Esophagus muscularis mucosa (tissue), 4 donors: ENCODE data around the gene DNMBP. TPM values are rescaled to one million over a fixed set of nuclear protein-coding genes. Genes with fewer than 3 reads are reported as not detected.

ENCODE experiments used
- DNase-seq: peaks from one replicate; pipeline ENCODE4 v3.0.0-alpha.2; 2017; ENCODE audit errors: extremely low spot score
- H3K27ac ChIP-seq, 4 donors: fragments of 200-600 bp; sonication (generic); replicated peaks in 1 of 4; 1 replicate in 3 of 4; 2 replicates in 1 of 4; pipeline ENCODE4 v1.5.1; 2016 to 2019; ENCODE audit warnings: mild to moderate bottlenecking in 1 of 4
- H3K27me3 ChIP-seq, 4 donors: fragments of 200-600 bp; sonication (generic); one replicate each; pipeline versions ENCODE4 v1.5.1 to v1.6.0; 2016 to 2019
- H3K36me3 ChIP-seq, 4 donors: fragments of 200-600 bp; sonication (generic); one replicate each; pipeline ENCODE4 v1.5.1; 2016 to 2019
- H3K4me1 ChIP-seq, 4 donors: fragments of 200-600 bp; sonication (generic); one replicate each; pipeline ENCODE4 v1.5.1; 2016 to 2019
- H3K4me3 ChIP-seq, 4 donors: fragments of 200-600 bp; sonication (generic); 1 replicate in 2 of 4; 2 replicates in 2 of 4; pipeline ENCODE4 v1.5.1; 2016 to 2019; ENCODE audit warnings: mild to moderate bottlenecking in 4 of 4, moderate library complexity in 1 of 4
- H3K9me3 ChIP-seq, 4 donors: fragments of 200-600 bp; sonication (generic); 1 replicate in 3 of 4; 2 replicates in 1 of 4; pipeline ENCODE4 v1.5.1; 2016 to 2019
- EP300 ChIP-seq: sonication (generic); formaldehyde crosslinking; IDR thresholded peaks from one replicate; pipeline ENCODE4 v1.6.1; 2017; ENCODE audit warnings: antibody characterized with exemption
- POLR2A ChIP-seq: fragments of 450-650 bp; IDR thresholded peaks from one replicate; pipeline ENCODE4 v1.6.1; 2017; ENCODE audit warnings: antibody characterized with exemption, moderate library complexity, mild to moderate bottlenecking, low read depth
- POLR2AphosphoS5 ChIP-seq, 2 donors: sonication (generic); formaldehyde crosslinking; IDR thresholded peaks; one replicate each; pipeline ENCODE4 v1.6.1; 2017; ENCODE audit warnings: antibody characterized with exemption in 2 of 2
- WGBS: methylation state at CpG from one replicate; pipeline ENCODE4 v1.1.5; 2018; 5-methylcytosine and 5-hydroxymethylcytosine counted together
- intact Hi-C: fragments of 100-400 bp; cut with DNase I; formaldehyde crosslinking; loops from one replicate; pipeline ENCODE4 v1.15.1; 2023
- total RNA-seq, 4 donors: library from RNA; depleted of rRNA; stranded (reverse); fragments of >200 nt; gene quantifications; one replicate each; pipeline versions ENCODE4 v1.1.0 to v1.2.1, GENCODE V29; 2016
- TF ChIP-seq, protein P1 (sequence below), 3 experiments: fragments of 200-600 bp in 2 of 3; fragments of 450-650 bp in 1 of 3; sonication (generic) in 2 of 3; IDR thresholded peaks; one replicate each; pipeline ENCODE4 v1.5.1; 2017 to 2019; ENCODE audit warnings: antibody characterized with exemption in 3 of 3, mild to moderate bottlenecking in 2 of 3, moderate library complexity in 1 of 3

The DNMBP gene
- total RNA-seq, 4 donors from 2014 or later = 14.5 to 21.6 (median 17.4) TPM

DNA sequence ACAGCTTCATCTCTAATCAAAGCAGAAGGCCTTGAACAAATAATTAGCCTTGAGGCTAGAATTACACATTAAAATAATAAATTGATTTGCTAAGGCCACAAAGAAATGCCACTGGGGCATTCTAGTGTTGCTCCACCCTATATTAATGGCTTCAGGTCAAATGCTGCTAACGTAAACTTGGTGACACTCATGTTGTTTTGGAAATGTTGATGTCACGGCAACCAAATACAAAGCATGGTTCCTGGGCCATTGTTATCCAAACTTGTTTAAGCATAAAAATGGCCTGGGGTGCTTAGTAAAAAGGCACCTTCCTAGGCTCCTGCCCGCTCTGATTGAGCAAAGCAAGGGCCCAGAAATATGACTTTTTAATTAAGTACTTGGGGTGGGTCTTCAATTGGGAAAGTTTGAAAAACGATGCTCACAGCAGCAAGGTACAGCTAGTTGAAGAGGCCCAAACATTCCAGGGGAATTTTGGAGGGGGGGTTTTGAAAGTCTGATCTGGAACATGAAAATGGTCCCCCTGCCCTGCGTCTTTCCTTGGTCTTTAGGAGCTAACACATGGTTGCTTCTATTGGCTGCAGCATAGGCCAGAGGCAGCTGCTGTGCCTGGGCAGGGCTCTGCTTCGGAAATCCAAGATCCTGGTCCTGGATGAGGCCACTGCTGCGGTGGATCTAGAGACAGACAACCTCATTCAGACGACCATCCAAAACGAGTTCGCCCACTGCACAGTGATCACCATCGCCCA, 159.6 kb downstream of the DNMBP start:
- peaks cover 7 to 27% (median 20%) of the 10 kb centered on the region in 4 donors for H3K4me1 ChIP-seq
- TF ChIP-seq, protein P1, sequence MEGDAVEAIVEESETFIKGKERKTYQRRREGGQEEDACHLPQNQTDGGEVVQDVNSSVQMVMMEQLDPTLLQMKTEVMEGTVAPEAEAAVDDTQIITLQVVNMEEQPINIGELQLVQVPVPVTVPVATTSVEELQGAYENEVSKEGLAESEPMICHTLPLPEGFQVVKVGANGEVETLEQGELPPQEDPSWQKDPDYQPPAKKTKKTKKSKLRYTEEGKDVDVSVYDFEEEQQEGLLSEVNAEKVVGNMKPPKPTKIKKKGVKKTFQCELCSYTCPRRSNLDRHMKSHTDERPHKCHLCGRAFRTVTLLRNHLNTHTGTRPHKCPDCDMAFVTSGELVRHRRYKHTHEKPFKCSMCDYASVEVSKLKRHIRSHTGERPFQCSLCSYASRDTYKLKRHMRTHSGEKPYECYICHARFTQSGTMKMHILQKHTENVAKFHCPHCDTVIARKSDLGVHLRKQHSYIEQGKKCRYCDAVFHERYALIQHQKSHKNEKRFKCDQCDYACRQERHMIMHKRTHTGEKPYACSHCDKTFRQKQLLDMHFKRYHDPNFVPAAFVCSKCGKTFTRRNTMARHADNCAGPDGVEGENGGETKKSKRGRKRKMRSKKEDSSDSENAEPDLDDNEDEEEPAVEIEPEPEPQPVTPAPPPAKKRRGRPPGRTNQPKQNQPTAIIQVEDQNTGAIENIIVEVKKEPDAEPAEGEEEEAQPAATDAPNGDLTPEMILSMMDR (IDR thresholded peaks at IDR 0.05) = no peak
- TF ChIP-seq EP300 (no peak), POLR2AphosphoS5 (IDR thresholded peaks at IDR 0.05) (no peak), POLR2A (no peak)

DNA sequence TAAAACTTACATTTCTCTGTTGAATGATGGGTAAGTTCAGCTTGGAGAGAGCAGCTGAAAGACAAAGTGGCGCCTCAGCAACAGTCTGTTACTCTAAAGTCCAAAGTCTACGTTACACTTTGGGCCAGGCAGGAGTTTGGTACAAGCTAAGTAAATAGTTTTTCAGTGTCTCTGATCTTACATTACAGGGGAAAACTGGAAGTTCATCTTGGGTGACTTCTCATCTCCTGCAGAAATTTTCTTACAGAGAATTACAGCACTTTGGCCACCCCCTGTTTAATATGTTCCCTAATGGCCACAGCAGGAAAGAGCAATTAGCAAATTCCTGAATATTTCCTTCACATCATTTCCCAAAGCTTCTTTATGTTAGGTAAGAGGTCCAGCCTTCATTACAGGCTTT, 160.2 kb downstream of the DNMBP start:
- Histone ChIP-seq H3K4me1 (peaks cover 7 to 27% (median 18%) of the 10 kb centered on the region in 4 donors), H3K9me3 (no peaks in the 10 kb centered on the region), H3K27me3 (no peaks in the 10 kb centered on the region), H3K27ac (no peak overlapping the region), H3K4me3 (no peak overlapping the region), H3K36me3 (no peaks in the 10 kb centered on the region)
- WGBS = 92% methylated on average over 2 of the region's 2 CpGs
- TF ChIP-seq POLR2A (no peak), EP300 (no peak), POLR2AphosphoS5 (IDR thresholded peaks at IDR 0.05) (no peak)
- TF ChIP-seq, protein P1 (IDR thresholded peaks at IDR 0.05) = no peak
- intact Hi-C loops = loop anchor here (10.0 kb wide), 1 partner anchor 165 kb away; no protein-coding TSS in a partner anchor
- no peak for DNase-seq

More for the DNA sequence above, 159.6 kb downstream of the DNMBP start:
- no peak for DNase-seq
- WGBS = 69% methylated on average over 11 of the region's 11 CpGs
- intact Hi-C loops = no loop called here
- Histone ChIP-seq H3K27me3 (no peaks in the 10 kb centered on the region), H3K4me3 (no peak overlapping the region), H3K9me3 (no peaks in the 10 kb centered on the region), H3K36me3 (no peaks in the 10 kb centered on the region), H3K27ac (no peak overlapping the region)

DNA sequence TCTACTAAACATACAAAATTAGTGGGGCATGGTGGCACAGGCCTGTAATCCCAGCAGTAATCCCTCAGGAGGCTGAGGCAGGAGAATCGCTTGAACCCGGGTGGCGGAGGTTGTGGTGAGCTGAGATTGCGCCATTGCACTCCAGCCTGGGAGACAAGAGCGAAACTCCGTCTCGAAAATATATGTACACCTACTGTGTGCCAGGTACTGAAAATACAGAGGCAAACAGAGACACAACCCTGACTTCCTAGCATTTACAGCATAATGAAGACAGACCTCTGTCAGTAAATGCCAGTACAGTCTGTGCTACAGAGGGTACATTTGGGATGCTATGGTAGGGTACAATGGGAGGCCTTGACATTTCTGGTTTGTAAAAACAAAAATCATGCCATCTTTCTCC, 160.7 kb downstream of the DNMBP start:
- Histone ChIP-seq H3K27me3 (no peaks in the 10 kb centered on the region), H3K36me3 (no peaks in the 10 kb centered on the region), H3K4me1 (peaks cover 7 to 27% (median 18%) of the 10 kb centered on the region in 4 donors), H3K4me3 (no peak overlapping the region), H3K27ac (no peak overlapping the region), H3K9me3 (no peaks in the 10 kb centered on the region)
- no peak for DNase-seq
- intact Hi-C loops = loop anchor here (10.0 kb wide), 1 partner anchor 166 kb away; no protein-coding TSS in a partner anchor
- TF ChIP-seq POLR2AphosphoS5 (IDR thresholded peaks at IDR 0.05) = no peak
- no peak for TF ChIP-seq EP300
- TF ChIP-seq, protein P1 (IDR thresholded peaks at IDR 0.05) = no peak
- TF ChIP-seq POLR2A = no peak
- WGBS = 97% methylated on average over 7 of the region's 7 CpGs

DNA sequence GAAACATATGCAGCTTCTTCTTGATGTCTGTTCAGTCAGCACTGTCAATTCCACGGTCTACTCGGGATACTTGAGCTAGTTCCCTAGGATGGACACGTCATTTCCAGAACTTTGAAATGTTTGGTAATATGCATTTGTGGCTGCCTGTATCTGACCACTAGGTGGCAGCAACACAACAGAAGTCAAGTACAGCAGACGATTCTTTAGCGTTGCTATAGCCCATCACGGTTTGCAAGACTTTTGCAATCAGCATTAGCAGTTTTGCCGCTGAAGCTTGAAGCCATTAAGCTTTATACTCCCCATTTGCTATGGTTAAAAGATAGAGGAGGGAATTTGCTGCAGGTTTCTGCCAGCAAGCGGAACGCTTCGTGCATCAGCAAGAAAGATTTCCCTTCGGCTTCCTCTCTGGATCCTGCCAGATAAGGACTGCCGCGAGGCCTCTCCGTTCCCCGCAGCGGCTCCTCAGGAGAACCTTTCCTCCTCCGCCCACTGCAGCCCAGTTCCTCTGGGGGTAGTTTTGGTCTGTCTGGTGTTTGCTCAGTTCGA, 163.8 kb downstream of the DNMBP start:
- no peaks in the 10 kb centered on the region for H3K36me3 ChIP-seq
- DNase-seq = peak; percentile 95
- no peaks in the 10 kb centered on the region for H3K27me3 ChIP-seq
- WGBS = 5% methylated on average over 18 of the region's 18 CpGs
- H3K4me1 ChIP-seq = peaks cover 7 to 26% (median 18%) of the 10 kb centered on the region in 4 donors
- intact Hi-C loops = loop anchor here (1.0 to 10.0 kb wide), 2 partner anchors 169 to 200 kb away; no protein-coding TSS in a partner anchor
- H3K4me3 ChIP-seq = peak overlapping the region; percentile 38 to 48 (median 44)
- H3K27ac ChIP-seq = peak overlapping the region in 3 of 4 donors; percentile 22 to 62 (median 39)
- no peaks in the 10 kb centered on the region for H3K9me3 ChIP-seq
- no peak for TF ChIP-seq POLR2A
- peak in 1 of 2 donors; percentile 57 for TF ChIP-seq POLR2AphosphoS5 (IDR thresholded peaks at IDR 0.05)
- TF ChIP-seq, protein P1 (IDR thresholded peaks at IDR 0.05) = peak; percentile 92 to 95 (median 93)
- no peak for TF ChIP-seq EP300
